HepG2 (cell line): ENCODE data around the gene RAB8A. TPM values are rescaled to one million over a fixed set of nuclear protein-coding genes. Genes with fewer than 3 reads are reported as not detected.

Experiments
- AHDC1 ChIP-seq: sonication (generic); formaldehyde crosslinking; IDR thresholded peaks from 2 replicates; pipeline ENCODE4 v1.5.1; 2020; ENCODE audit warnings: mild to moderate bottlenecking, missing genetic modification reagents, borderline replicate concordance
- ISL2 ChIP-seq: sonication (generic); formaldehyde crosslinking; IDR thresholded peaks from 2 replicates; pipeline ENCODE4 v1.5.0; 2020; ENCODE audit warnings: missing genetic modification reagents
- MAZ ChIP-seq, 2 experiments: sonication (generic) in 1 of 2; formaldehyde crosslinking in 1 of 2; IDR thresholded peaks; 2 replicates each; pipeline versions ENCODE4 v1.5.0 to v1.6.1; 2012 to 2020; ENCODE audit warnings: low read depth in 2 of 2, mild to moderate bottlenecking in 2 of 2, borderline replicate concordance in 1 of 2, improper control_type of control experiment in 1 of 2, low read length in 1 of 2, missing genetic modification reagents in 1 of 2, moderate library complexity in 1 of 2
- NR2F1 ChIP-seq, 2 experiments: fragments of 450-650 bp in 1 of 2; formaldehyde crosslinking in 1 of 2; IDR thresholded peaks; 2 replicates each; pipeline versions ENCODE4 v1.5.0 to v1.6.1; 2016 to 2020; ENCODE audit warnings: mild to moderate bottlenecking in 1 of 2, missing compliant biosample characterization in 1 of 2, missing genetic modification reagents in 1 of 2, moderate library complexity in 1 of 2
- PHF8 ChIP-seq: sonication (generic); formaldehyde crosslinking; IDR thresholded peaks from 2 replicates; pipeline ENCODE4 v1.5.0; 2020; ENCODE audit warnings: missing genetic modification reagents
- PTBP1 ChIP-seq: fragments of 200-400 bp; formaldehyde crosslinking; IDR thresholded peaks from 2 replicates; pipeline ENCODE4 v1.6.1; 2018; ENCODE audit warnings: low read length, low read depth; ENCODE audit not compliant: poor library complexity, severe bottlenecking
- SNAPC2 ChIP-seq: sonication (generic); formaldehyde crosslinking; IDR thresholded peaks from 2 replicates; pipeline ENCODE4 v1.8.1; 2022; ENCODE audit warnings: mild to moderate bottlenecking, missing genetic modification reagents
- SPEN ChIP-seq: sonication (generic); formaldehyde crosslinking; IDR thresholded peaks from 2 replicates; pipeline ENCODE4 v1.5.1; 2020; ENCODE audit warnings: low read depth, mild to moderate bottlenecking, missing genetic modification reagents
- THAP7 ChIP-seq: sonication (generic); formaldehyde crosslinking; IDR thresholded peaks from 2 replicates; pipeline ENCODE4 v1.8.1; 2023; ENCODE audit warnings: mild to moderate bottlenecking, missing genetic modification reagents
- WIZ ChIP-seq: sonication (generic); formaldehyde crosslinking; IDR thresholded peaks from 2 replicates; pipeline ENCODE4 v1.5.1; 2020; ENCODE audit warnings: mild to moderate bottlenecking, missing genetic modification reagents
- ZBTB3 ChIP-seq: sonication (generic); formaldehyde crosslinking; IDR thresholded peaks from 2 replicates; pipeline ENCODE4 v1.4.0; 2020; ENCODE audit warnings: low read depth, mild to moderate bottlenecking, moderate library complexity, missing genetic modification reagents, borderline replicate concordance
- ZNF101 ChIP-seq: sonication (generic); formaldehyde crosslinking; IDR thresholded peaks from 2 replicates; pipeline ENCODE4 v1.4.0; 2020; ENCODE audit warnings: mild to moderate bottlenecking, low read depth, missing genetic modification reagents, borderline replicate concordance
- ZNF329 ChIP-seq: sonication (generic); formaldehyde crosslinking; IDR thresholded peaks from 2 replicates; pipeline ENCODE4 v1.9.0; 2021; ENCODE audit warnings: low read depth, mild to moderate bottlenecking, missing genetic modification reagents
- ZNF589 ChIP-seq: sonication (generic); formaldehyde crosslinking; conservative IDR thresholded peaks from 2 replicates; pipeline ENCODE4 v1.8.0; 2022; ENCODE audit warnings: mild to moderate bottlenecking, moderate library complexity, missing genetic modification reagents
- ZNF598 ChIP-seq: sonication (generic); formaldehyde crosslinking; IDR thresholded peaks from 2 replicates; pipeline ENCODE4 v1.5.1; 2020; ENCODE audit warnings: mild to moderate bottlenecking, missing genetic modification reagents, borderline replicate concordance
- ZNF615 ChIP-seq: sonication (generic); formaldehyde crosslinking; IDR thresholded peaks from 2 replicates; pipeline ENCODE4 v1.5.0; 2020; ENCODE audit warnings: mild to moderate bottlenecking, missing genetic modification reagents, borderline replicate concordance
- ZNF687 ChIP-seq: sonication (generic); formaldehyde crosslinking; IDR thresholded peaks from 2 replicates; pipeline ENCODE4 v1.5.1; 2020; ENCODE audit warnings: mild to moderate bottlenecking, missing genetic modification reagents, moderate library complexity
- polyA plus RNA-seq, 8 experiments: library from polyadenylated mRNA; depleted of rRNA in 3 of 8; stranded (reverse) in 7 of 8; unstranded in 1 of 8; fragments of >200 nt; fragmentation: Illumina TruSeq in 4 of 8; extraction: Trizol in 4 of 8; gene quantifications; 2 replicates each; pipeline versions ENCODE4 v1.2.1 to v1.2.3, GENCODE V29; 2011 to 2016; ENCODE audit warnings: low read depth in 4 of 8, missing spikeins in 1 of 8, mixed read lengths in 1 of 8; ENCODE audit not compliant: insufficient read depth in 1 of 8
- total RNA-seq, 5 experiments: library from RNA; depleted of rRNA; stranded (reverse); fragments of >200 nt; fragmentation: Illumina TruSeq; extraction: Trizol; gene quantifications; 2 replicates each; pipeline ENCODE4 v1.2.3, GENCODE V29; 2016; ENCODE audit warnings: low read depth in 1 of 5

RAB8A gene
- total and polyA plus RNA-seq, 2 of the 13 experiments (the other 11 are each of a cell fraction or from before 2014, with no cell fraction given): 36.7 to 45.0 TPM

- TF ChIP-seq ZNF687 (CRISPR knock-in tag) (peak; percentile 84), PTBP1 (no peak), AHDC1 (CRISPR knock-in tag) (no peak), WIZ (CRISPR knock-in tag) (no peak), ISL2 (CRISPR knock-in tag) (no peak), NR2F1 (CRISPR knock-in tag; IDR thresholded peaks at IDR 0.05) (no peak), ZNF615 (no peak), ZNF329 (CRISPR knock-in tag) (0 out of 2 replicates have a peak, but pooled peaks have one; percentile 16), PHF8 (CRISPR knock-in tag) (no peak; the same call in 1 of the 2 replicates), ZBTB3 (CRISPR knock-in tag) (no peak), MAZ (IDR thresholded peaks at IDR 0.05; ENCODE audit: borderline replicate concordance, low read depth, low read length) (no peak), MAZ (CRISPR knock-in tag; IDR thresholded peaks at IDR 0.05; ENCODE audit: low read depth) (0 out of 2 replicates have a peak, but pooled peaks have one; percentile 40), THAP7 (CRISPR knock-in tag) (no peak), SPEN (CRISPR knock-in tag) (no peak), ZNF598 (0 out of 2 replicates have a peak, but pooled peaks have one; percentile 46), ZNF589 (CRISPR knock-in tag) (no peak), ZNF101 (CRISPR knock-in tag) (no peak), SNAPC2 (CRISPR knock-in tag) (no peak)
Observed at GRCh38 chr19:16143399-16144215, 31.9 kb downstream of the RAB8A start, which contains the start of gene HSH2D (continued).
